GDM1 (cell line): ENCODE data around the gene TMEM176A.
"Not testable (repeated sequence)": the region's sequence is repeated elsewhere in the genome, so short reads cannot be mapped to it uniquely, and the experiment has no call there.

Experiments
- DNase-seq: peaks from one replicate; lab custom pipeline; 2025; lab: John Stamatoyannopoulos, UW

The TMEM176A gene

DNA sequence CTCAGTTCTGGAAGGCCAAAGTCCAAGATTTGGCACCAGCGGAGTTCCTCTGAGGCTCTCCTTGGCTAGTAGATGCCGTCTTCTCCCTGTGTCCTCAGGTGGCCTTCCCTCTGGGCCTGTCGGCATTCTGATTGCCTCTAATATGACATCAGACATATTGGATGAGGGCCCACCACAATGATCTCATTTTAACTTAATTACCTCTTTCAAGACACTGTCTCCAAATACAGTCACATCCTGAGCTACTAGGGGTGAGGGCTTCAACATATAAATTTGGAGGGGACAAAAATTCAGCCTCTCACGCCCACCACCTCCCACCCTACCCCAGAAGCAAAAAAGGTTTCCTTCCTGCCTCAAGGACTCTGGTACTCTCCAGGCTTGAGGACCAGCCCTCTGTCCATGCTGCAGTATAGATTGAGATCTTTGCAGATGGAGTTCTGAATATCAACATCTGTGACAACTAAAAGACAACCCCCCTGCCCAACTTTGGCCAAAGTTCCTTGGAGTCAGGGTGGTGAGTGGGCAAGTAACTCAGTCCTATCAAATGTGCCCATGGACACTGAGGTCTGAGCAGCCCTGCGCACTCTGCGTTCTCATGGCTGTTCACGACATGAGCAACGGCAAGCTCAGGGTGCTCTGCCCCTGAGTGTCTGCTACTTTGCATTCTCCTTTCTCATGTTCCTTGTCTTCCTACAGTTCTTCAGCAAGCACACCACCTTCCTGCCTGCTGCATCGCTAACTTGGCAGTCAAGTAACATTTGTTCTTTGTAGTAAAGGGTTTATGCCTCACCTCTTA lies 11.9 kb upstream of the TMEM176A start:
- no peak for DNase-seq

DNA sequence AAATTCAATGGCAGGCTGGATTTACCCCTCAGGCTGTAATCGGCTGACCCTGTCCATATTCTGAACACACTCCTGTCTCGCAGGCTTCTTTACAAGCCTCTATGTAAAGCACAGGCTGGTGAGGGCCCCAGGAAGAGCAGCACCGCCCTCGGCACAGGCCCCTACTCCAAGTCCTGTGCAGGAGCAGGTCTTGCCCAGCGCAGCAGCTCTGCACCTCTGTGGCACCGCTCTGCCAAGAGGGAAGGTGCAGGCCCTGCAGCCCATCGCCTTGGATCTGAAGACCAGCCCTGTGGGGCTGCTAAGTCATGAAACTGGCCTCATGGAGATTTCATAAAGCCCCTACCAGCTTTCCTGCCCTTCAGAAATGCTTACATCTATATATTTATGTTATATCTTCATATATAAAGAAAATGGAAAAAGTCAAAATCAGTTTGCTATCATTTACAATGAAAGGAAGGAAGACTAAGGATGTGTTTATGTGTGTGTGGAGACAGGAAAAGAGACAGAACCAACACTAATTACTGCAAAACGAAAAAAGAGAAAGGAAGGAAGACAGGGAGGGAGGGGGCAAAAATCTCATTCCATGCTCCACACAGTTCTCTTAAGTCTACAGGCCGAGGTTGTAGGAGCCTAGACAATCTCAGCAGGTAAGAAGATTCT lies 10.0 kb upstream of the TMEM176A start:
- DNase-seq, result no peak

DNA sequence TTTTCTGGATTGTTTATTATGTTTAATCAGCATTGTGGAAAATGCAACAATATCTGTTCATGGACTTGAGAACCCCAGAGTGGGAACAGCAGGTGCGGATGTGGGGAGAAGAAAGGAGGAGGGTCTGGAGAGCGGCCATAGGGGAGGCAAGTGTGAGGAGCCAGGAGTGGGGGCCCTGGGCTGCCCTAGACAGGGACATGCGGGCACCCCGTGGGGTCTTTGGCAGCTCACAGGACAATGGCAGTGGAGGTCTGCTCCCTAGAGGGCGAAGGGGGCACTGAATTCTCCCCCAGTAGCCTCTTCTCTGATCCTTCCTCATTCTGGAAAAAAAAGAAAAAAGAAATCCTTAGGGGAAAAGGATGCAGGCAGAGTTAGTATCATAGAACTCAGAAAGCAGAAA lies 9.3 kb upstream of the TMEM176A start:
- no peak for DNase-seq

DNA sequence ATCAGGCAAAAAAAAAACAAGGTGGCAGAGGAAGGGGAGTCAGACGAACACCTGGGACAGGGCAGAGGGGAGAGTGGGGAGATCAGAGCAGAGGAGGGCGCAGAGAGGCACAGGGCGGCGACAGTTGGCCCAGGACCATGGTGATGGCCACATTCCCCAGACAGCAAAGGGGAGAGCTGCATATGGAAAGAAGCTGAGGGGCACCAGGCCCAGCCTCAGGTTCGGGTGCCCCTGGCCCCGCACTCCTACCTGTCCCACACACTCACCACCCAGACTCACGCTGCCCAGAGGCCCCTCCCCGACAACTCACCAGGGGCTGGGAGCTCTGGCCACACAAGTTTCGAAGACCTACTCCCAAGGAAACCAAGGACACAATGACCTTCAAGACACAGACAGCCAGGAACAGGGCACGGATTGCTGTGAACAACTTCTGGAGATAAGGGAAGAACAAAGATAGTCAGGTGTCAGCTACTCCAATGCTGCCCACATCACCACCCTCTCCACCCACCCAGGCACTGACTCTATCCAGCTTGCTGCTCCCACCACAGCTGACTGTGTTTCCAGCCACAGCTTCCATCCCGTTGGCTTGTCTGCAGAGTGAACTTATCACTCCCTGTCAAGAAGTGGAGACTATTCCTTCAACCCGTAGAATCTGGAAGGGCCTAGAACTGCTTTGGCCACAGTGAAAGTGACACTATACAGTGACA lies 8.7 kb upstream of the TMEM176A start:
- DNase-seq, result no peak

DNA sequence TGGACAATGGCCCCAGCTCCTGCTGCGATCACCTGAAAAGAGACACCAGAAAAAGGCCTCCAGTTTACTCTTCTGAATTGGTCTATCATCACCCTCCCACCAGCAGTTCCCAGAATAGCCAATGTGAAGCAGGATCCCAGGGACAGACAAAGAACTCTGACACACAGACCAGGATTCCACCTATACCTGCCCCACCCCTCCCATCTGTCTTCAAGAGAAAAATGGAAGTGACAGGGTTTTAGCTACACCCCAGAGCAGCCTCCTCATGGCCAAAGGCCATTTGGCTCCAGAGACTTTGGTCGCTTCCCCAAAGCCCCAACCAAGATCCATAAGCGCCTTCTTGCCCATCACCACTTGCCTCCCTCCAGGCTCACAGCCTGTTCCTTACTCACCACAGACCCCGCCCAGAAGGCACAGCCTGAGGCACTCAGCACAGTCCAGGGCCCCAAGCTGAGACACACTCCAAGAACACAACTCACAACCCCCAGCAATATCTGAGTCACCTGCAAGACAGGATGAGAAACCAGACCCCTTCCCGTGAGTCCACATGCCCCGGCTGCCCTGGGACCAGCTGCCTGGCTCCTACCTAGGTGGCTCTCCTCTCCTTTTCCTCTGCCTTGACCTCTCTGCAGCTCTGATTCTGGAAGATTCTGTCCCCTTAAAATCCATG lies 6.9 kb upstream of the TMEM176A start:
- no peak for DNase-seq

DNA sequence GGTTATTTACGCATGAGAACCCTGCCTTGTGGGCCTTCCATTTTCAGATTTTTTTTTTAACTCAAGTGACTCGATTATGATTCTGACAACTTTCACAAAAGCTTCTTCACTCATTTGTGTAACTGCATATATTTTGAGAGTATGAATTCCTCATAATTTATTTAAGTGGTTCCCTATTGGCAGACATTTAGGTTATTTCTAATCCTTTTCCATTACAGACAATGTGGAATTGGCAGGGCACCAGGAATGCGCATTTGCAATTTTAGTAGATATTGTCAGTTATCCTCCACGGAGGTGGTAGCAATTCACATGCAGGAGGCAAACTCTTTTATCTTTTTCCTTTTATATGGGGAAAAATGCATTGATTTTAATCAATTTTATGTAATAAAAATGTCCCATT lies 2.9 kb upstream of the TMEM176A start:
- no peak for DNase-seq

DNA sequence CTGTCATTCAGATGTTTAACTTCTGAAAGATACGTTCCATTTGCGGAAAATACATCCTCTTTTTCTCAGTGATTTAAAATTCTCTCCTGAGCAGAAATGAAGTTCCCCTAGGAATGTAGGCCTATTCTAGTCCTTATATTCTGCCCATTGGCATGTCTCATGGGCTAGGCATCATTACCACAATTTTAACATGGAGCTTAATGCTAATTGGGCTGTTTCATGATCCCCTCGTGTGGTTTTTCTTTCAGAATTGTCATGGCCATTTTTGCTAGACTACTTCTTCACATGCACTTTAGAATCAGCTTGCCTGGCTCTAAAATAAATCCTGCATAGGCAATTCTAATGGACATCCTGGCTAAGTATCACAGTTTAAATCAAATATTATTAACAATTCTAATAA lies 1.4 kb upstream of the TMEM176A start:
- no peak for DNase-seq

DNA sequence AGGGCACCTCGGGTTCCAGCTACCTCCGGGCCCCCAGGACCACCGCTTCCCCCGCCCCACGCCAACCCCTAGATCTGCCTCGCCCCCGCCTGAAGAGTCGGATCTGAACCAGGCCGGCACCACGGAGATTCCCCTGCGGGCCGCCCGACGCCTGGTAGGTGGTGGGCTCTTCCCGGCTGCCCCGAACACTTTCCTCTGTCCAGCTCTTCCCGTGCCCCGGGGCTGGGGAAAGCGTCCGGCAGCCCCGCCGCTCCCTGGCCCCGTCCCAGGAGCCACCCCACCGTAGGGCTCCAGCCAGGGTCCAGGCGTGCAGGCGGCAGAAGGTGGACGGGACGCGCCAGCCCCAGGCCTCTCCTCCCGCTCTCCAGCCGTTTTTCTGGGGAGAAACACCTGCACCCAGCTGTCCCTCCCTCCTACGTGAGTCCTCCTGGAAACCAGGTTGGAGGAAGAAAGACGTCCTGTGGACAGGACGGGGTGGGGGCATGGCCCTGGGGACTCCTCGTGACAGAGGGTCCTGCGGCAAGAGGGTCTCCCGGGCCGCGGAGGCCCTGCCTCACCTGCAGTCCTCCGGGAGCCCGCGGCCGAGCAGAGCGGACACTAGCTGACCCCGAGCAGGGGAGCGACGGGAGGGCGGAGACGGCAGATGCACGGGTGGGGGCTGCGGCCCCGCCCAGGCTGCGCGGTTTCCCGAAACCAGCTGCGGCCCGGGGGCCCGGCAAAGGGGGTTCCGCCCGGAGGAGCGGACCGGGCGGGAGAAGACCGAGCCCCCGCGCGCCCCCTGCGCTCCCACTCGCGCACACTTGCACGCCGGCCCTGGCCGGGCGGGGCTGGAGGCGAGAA lies 608 bp upstream of the TMEM176A start, which contains the start of gene TMEM176B:
Gene TMEM176B (minus strand): TSS at position 624 of the 840 bp plus-strand sequence. CDS start 3,795 bp downstream, outside the sequence.
- no peak for DNase-seq

DNA sequence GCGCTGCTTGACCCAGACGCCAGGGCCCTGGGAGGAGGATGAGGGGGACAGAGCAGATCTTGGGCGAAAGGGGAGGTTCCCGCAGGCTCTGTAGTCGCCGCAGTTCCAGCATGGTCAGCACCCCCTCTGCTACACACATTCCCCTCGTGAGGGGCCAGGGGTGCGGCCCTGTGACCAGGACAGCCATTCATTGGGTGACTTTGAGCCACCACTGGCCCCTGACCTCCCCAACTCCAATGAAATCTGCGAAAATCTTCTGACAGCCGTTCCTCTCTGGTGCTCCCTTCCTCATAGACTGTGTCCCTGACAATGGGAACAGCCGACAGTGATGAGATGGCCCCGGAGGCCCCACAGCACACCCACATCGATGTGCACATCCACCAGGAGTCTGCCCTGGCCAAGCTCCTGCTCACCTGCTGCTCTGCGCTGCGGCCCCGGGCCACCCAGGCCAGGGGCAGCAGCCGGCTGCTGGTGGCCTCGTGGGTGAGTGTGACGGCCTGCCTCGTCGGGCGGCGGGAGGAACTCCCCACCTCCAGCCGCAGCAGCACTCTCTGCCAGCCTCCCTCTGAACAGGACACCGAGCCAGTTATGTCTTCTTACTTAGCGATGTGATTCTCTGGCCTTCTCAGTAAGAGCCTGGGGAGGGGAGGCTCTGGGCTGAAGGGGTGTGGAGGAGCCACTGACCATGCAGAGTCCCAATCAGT lies 825 bp downstream of the TMEM176A start:
- DNase-seq, result no peak

DNA sequence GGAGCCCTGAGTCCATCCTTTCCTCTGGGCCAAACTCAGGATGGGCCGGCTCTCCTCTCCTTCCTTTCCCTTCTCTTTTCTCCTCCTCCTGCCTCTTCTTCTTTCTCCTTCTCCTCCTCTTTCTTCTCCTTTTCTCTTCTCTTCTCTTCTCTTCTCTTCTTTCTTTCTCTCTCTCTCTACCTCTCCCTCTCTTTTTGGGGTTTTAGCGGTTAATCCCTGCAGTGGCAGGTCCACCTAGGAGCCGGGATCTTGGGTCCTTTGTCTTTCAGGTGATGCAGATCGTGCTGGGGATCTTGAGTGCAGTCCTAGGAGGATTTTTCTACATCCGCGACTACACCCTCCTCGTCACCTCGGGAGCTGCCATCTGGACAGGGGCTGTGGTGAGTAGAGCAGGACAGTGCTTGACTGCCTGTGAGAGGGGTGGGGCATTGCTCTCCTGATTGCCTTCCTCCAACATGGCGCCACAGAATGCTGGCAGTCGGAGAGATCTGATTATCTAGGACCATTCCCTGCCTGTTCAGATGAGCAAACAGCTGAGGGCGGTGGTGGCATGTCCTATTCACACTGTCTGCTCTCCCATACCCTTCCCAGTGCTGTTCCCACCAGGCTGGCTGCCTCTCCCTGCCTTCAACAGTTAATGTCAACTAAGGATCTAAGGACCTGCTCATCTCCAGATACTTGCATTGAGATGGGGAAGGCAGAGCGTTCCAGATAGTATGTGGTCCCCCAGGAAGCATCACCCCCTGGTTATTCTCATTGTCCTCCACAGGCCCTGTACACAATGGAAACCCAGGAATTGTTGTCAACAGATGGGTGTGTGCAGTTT lies 1.6 kb downstream of the TMEM176A start:
- no peak for DNase-seq

DNA sequence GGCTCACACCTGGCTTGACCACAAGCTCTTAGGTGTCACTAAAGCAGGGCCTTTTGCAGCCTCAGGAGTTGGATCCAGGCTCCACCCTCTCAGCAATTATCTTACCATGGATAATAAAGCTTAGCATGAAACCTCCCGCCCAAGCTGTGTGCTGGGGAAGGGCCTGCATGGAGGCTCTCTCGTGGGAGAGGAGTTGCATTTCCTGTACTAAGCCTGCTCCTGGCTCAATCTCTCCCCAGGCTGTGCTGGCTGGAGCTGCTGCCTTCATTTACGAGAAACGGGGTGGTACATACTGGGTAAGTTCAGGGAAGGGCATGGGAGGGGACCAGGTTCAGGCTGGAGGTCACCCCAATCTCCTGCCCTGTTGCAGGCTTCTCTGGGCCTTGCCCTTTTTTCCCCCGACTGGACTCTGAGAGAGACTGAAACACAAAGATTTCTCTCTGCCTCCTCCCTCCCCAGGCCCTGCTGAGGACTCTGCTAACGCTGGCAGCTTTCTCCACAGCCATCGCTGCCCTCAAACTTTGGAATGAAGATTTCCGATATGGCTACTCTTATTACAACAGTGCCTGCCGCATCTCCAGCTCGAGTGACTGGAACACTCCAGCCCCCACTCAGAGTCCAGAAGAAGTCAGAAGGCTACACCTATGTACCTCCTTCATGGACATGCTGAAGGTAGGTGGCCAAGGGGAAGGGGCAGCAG lies 2.7 kb downstream of the TMEM176A start:
- DNase-seq, result no peak

DNA sequence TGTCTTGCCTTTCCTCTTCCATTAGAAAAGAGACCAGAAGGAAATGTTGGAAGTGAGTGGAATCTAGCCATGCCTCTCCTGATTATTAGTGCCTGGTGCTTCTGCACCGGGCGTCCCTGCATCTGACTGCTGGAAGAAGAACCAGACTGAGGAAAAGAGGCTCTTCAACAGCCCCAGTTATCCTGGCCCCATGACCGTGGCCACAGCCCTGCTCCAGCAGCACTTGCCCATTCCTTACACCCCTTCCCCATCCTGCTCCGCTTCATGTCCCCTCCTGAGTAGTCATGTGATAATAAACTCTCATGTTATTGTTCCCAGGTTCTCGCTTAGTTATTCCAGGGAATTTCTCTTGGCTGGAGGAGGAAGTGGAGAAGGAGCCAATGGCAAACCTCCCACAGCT lies 4.2 kb downstream of the TMEM176A start:
- no peak for DNase-seq

DNA sequence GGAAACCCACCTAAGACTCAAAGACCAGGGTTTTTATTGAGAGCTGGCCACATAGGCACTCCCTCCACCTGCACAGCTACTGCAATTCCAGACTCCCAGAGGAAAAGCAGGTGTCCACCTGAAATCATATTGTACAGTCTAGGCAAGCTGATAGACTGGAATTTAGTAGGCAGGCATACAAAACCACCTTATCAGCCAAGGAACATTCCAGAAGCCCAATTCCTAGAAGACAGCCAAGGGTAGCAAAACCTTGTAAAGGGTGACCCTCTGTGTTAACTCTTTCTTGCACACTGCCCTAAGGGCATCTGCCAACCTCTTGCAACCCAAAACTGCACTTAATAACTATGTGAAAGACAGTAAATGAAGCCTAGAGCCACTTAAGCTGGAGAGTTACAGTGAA lies 5.3 kb downstream of the TMEM176A start:
- no peak for DNase-seq

DNA sequence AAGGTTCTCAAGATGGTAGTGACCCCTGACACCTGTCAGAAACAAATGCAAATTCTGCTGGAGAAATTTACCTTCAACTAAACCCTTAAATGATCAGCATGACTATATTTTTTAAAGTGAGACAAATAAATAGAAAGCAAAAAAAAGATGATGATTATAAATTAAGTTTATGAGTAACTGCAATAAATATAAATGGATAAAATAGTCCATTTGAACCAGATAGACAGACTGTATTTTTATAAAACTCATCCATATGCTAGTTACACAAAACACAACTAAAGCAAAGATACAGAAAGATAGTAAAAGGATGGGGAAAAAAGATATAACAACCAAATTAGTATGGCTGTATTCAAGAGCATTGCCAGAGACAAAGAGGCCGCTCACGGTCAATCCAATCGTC lies 5.9 kb downstream of the TMEM176A start:
- DNase-seq, result no peak

DNA sequence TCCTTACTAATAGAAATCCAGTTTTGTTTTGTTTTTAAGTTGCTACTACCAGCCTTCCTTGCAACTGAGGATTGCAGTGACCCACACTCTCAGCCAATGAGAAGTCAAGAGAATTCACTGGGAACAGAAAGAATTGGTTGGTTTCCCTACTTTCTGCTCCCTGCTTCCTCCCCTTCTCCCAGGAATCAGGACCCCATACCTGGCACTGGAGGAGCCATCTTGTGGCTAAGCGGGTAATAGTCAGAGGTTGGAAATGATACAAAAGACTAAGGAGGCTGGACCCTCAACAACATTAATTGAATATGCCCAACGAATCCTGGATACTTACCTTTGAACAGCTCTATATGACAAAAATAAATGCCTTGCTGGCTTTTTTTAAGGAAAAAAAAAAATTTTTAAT lies 6.3 kb downstream of the TMEM176A start:
- DNase-seq, result no peak

DNA sequence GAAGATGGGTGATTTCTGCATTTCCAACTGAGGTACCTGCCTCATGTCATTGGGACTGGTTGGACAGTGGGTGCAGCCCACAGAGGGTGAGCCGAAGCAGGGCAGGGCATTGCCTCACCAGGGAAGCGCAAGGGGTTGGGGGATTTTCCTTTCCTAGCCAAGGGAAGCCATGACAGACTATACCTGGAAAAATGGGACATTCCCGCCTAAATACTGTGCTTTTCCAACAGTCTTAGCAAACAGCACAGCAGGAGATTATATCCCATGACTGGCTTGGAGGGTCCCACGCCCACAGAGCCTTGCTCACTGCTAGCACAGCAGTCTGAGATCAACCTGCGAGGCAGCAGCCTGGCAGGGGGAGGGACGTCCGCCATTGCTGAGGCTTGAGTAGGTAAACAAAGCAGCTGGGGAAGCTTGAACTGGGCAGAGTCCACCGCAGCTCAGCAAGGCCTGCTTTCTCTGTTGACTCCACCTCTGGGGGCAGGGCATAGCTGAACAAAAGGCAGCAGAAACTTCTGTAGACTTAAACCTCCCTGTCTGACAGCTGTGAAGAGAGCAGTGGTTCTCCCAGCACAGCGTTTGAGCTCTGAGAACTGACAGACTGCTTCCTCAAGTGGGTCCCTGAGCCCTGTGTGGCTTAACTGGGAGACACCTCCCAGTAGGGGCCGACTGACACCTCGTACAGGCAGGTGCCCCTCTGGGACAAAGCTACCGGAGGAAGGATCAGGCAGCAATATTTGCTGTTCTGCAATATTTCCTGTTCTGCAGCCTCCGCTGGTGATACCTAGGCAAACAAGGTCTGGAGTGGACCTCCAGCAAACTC lies 7.3 kb downstream of the TMEM176A start:
- not testable (repeated sequence) for DNase-seq

DNA sequence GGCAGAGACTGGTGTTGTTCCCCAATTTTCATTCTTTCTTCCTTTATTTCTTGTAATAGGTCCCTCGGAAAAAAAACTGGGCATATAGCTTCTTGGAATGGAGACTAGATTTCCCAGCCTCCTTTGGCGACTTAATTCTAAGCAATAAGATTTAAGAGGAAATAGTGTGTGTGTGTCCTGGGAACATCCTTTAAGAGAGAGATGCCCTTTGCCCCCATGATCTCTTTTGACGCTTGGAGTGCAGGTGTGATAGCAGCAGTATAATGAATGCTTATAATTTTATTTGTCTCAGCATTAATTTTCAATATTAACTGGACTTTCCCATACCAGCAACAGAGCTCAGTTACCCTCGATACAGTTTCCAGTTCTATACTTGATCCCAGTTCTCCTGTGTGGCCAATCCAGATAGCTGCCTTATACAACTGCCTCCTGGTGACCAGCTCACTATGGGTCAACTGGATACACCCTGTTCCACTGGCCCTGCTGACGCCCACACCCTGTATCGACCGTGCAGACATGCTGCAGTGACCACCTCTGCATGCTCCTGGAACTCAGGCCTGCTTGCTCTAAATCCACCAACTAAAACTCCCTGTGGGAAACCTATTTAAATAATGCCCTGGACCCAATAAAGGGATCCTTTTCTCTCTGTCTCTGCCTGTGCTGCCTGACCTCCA lies 13.9 kb downstream of the TMEM176A start:
- DNase-seq, result no peak

DNA sequence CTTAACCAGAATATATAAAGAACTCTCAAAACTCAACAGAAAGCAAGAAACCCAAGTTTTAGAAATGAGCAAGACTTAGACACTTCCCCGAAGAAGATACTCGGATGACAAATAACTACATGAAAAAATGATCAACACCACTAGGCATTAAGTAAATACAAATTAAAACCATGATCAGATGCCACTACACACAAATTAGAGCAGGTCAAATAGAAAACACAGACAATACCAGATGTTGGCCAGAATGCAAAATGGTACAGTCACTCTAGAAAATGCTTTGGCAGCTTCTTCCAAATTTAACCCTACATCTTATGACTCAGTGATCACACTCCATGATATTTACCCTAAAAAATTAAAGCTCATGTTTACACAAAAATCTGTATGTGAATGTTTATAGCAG lies 18.4 kb downstream of the TMEM176A start:
- DNase-seq, result no peak
